Activated naive CD8-positive, alpha-beta T cell (primary cell): Measurements from ENCODE around the gene CASKIN1.
"Not testable (repeated sequence)": the region's sequence is repeated elsewhere in the genome, so short reads cannot be mapped to it uniquely, and the experiment has no call there.

Source experiments
- H3K27ac Mint-ChIP-seq: one replicate; pipeline ENCODE4 v1.8.0; 2021; ENCODE audit warnings: mixed read lengths
- H3K27me3 Mint-ChIP-seq: one replicate; pipeline ENCODE4 v1.8.0; 2021; ENCODE audit warnings: mixed read lengths
- H3K36me3 Mint-ChIP-seq: one replicate; pipeline ENCODE4 v1.8.0; 2021; ENCODE audit warnings: mixed read lengths
- H3K4me1 Mint-ChIP-seq: one replicate; pipeline ENCODE4 v1.8.0; 2021; ENCODE audit warnings: low read depth, mixed read lengths
- H3K4me3 Mint-ChIP-seq: one replicate; pipeline ENCODE4 v1.8.0; 2021; ENCODE audit warnings: mild to moderate bottlenecking, mixed read lengths
- H3K9me3 Mint-ChIP-seq: one replicate; pipeline ENCODE4 v1.8.0; 2021; ENCODE audit warnings: low read depth, mixed read lengths

Gene CASKIN1

DNA sequence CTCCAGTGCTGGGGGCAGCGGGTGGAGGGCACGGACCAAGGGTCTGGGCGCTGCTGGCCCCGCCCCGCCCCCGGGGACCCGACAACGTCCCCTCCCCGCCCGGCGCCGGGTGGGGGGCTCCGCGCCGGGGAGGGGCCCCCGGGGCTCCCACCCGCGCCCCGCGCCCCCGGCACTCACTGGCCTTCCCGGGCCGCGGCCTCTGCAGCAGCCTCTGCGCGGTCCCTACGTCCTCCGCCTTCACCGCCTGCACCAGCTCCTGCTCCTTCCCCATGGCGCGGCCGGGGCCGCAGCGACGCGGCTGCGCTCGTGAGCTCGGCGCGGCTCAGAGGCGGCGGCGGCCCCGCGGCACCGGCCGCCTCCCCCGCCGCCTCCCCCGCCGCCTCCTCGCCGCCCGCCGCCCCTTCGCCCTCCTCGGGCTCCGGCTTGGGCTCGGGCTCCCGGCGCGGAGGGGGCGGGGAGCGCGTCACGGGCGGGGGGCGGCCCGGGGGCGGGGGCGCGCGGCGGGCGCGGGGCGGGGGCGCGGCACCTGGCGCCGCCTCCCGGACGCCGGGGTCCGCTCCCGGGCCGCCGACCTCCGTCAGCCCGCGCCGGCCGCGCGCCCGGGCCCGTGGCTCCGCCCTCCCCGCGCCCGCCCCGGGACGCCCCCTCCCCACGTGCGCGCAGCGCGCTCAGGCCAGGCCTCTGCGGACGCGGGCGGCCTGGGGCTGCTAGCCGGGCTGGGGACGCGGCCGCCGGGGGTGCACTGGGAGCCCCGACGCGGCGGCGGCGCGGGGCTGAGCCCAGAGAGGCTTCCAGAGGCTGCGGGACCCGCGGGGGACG is at the start of gene CASKIN1:
Gene CASKIN1, minus strand, starts transcription at position 444 of the 819 bp plus-strand sequence. Its CDS starts 173 bp downstream, at position 271.
- no peak within 1 kb of the TSS for H3K27ac Mint-ChIP-seq
- H3K27me3 Mint-ChIP-seq, result peaks cover 8% of the 10 kb centered on the region
- H3K4me1 Mint-ChIP-seq, result peaks cover 1% of the 10 kb centered on the region
- no peaks in the 10 kb centered on the region for H3K9me3 Mint-ChIP-seq
- peak within 1 kb of the TSS; percentile 72 for H3K4me3 Mint-ChIP-seq
- no peaks in the 10 kb centered on the region for H3K36me3 Mint-ChIP-seq

DNA sequence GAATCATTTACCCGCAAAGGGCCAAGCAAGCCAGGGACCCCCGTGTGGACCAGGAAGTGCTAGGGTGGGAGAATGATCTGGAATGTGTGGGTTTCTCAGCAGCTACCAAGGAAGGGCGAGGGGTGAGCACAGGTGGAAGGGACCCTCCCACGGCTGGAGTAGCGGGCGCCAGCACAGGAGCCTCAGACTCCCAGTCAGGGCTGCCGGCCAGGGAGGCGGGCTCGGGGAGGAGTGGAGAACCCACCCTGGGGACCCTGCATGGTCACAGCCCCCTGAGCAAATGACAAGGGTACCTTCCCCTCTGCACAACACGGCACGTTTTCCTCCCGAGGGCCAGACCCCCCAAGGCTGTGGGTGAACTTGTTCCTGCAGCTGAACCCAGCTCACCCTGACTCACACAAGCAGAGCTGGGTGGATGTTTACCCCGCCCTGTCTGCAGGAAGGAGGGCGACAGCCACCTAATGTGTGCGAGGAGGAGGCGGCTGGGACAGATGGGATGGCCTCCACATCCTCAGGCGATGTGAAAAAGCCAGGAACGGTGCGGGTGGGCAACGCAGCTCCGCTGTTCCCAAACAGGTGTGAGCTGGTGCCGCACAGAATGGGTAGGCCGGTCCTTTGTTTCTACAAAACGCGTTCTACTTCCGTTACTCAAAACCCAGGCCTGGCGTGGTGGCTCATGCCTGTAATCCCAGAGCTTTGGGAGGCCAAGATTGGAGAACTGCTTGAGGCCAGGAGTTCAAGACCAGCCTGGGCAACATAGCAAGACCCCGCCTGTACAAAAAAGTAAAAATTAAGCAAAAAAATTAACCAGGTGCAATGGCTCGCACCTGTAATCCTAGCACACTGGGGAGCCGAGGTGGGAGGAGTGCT is 48.8 kb upstream of the CASKIN1 start:
- Mint-ChIP-seq H3K27me3 (no peaks in the 10 kb centered on the region), H3K27ac (no peak overlapping the region), H3K9me3 (no peaks in the 10 kb centered on the region), H3K4me1 (no peaks in the 10 kb centered on the region), H3K4me3 (no peak overlapping the region), H3K36me3 (no peaks in the 10 kb centered on the region)

GRCh38 chr16:2244301-2244700 is 47.9 kb upstream of the CASKIN1 start:
- no peaks in the 10 kb centered on the region for H3K4me1 Mint-ChIP-seq

DNA sequence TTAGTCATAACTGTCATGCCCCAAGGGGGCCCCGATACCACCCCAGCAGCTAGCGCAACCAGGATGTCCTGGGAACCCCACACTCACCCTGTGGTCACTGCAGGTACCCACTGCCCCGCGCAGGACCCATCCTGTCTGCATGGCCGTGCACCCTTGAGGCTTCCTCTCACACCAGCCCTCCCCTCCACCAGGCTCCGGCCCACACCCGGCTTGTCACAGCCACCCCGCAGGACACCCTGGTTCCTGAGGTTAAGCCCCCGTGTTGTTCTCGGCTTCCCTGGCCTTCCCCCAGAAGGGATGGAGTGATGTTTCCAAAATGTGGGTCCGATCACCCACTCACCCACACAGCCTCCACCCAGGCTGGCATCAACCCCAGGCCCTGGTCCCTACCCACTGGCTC is 47.4 kb upstream of the CASKIN1 start:
- H3K9me3 Mint-ChIP-seq, result no peaks in the 10 kb centered on the region
- H3K27ac Mint-ChIP-seq, result no peak overlapping the region
- no peaks in the 10 kb centered on the region for H3K4me1 Mint-ChIP-seq
- no peaks in the 10 kb centered on the region for H3K36me3 Mint-ChIP-seq
- no peak overlapping the region for H3K4me3 Mint-ChIP-seq
- no peaks in the 10 kb centered on the region for H3K27me3 Mint-ChIP-seq

More at GRCh38 chr16:2244301-2244700, 47.9 kb upstream of the CASKIN1 start:
- H3K27ac Mint-ChIP-seq, result no peak overlapping the region
- H3K4me3 Mint-ChIP-seq, result no peak overlapping the region
- no peaks in the 10 kb centered on the region for H3K9me3 Mint-ChIP-seq
- no peaks in the 10 kb centered on the region for H3K36me3 Mint-ChIP-seq
- no peaks in the 10 kb centered on the region for H3K27me3 Mint-ChIP-seq

DNA sequence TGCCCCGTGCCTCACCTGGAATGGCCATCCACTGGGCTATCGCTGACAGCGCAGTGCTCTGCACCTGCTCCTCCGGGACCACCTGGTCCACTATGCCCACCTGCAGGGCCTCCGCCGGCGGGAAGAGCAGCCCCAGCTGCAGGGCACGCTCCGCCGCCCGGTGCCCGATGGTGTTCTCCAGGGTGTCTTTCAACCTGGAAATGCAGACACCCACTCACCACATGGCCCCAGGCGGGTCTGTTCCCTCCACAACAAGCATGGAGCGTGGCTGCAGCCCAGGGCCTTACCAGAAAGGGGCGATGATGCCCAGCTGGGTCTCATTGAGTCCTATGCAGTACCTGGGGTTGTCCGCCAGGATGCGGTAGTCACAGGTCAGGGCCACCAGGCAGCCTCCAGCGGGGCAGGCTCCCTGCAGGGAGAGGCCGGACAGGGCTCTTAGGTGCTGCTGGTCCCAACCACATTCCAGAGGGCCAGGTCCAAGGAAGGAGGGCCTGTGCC is 46.7 kb upstream of the CASKIN1 start:
- H3K4me3 Mint-ChIP-seq, result no peak overlapping the region
- no peaks in the 10 kb centered on the region for H3K36me3 Mint-ChIP-seq
- no peaks in the 10 kb centered on the region for H3K27me3 Mint-ChIP-seq
- H3K9me3 Mint-ChIP-seq, result no peaks in the 10 kb centered on the region
- H3K27ac Mint-ChIP-seq, result no peak overlapping the region
- no peaks in the 10 kb centered on the region for H3K4me1 Mint-ChIP-seq

DNA sequence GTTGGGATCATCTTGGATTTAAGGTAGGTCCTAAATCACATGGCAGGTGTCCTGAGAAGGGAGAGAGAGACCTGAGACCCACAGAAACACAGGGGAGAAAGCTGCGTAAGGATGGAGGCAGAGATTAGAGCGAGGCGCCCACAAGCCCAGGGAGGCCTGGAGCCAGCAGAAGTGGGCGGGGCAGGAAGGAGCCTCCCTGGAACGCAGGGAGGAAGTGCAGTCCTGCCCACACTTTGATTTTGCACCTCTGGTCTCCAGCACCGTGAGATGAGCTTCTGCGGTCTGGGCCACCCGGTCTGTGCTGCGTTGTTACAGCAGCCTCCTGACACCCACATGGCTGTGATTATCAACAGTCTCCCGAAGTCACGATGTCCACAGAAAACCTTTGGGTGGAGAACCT is 46.2 kb upstream of the CASKIN1 start:
- Mint-ChIP-seq H3K36me3 (no peaks in the 10 kb centered on the region), H3K4me1 (no peaks in the 10 kb centered on the region), H3K27ac (no peak overlapping the region)

GRCh38 chr16:2240331-2240730 is 43.9 kb upstream of the CASKIN1 start:
- H3K4me3 Mint-ChIP-seq, H3K36me3 Mint-ChIP-seq, H3K27ac Mint-ChIP-seq, H3K9me3 Mint-ChIP-seq, H3K4me1 Mint-ChIP-seq, H3K27me3 Mint-ChIP-seq: not testable (repeated sequence)

More for the DNA sequence above, 46.2 kb upstream of the CASKIN1 start:
- Mint-ChIP-seq H3K9me3 (no peaks in the 10 kb centered on the region), H3K27me3 (no peaks in the 10 kb centered on the region), H3K4me3 (no peak overlapping the region)

DNA sequence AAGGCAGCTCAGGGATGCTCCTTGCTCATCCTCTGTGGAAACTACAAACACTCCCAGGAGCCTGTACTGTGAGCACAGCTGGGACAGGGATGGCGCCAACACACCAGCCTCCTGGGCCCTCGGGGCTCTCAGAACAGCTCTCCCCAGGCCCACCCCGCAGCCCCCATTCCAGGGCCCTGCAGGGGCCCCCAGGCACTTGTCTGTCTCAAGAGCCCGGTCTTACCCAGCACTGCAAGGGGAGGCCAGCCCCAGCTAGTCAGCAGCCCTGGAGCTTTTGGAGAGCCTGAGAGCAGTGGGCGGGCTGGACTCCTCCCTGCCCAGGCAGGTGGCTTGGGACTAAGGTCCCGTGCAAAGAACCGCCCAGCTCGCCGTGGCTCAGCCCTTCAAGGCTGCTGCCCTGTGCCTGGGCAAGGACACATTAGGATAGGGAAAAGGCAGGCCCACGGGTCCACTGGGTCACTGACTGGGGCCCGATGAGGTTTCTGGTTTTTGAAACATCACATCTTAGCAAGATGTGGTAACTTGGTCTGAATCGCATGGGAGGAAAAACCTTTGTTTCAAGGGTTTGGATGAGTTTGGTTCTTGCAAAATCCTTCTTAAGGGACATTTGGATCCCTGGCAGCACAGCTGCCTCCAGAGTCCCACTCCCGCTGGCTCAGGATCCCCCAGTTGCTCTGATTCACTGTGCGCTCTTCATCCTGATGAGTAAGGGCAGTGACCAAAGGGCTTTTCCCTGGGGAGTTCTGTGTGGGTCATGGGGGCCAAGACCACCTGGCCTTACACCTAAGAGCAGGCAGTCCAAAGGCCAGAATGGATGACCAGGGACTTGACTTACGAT is 42.7 kb upstream of the CASKIN1 start:
- no peaks in the 10 kb centered on the region for H3K4me1 Mint-ChIP-seq
- no peak overlapping the region for H3K27ac Mint-ChIP-seq
- no peaks in the 10 kb centered on the region for H3K36me3 Mint-ChIP-seq
- no peak overlapping the region for H3K4me3 Mint-ChIP-seq
- H3K27me3 Mint-ChIP-seq, result no peaks in the 10 kb centered on the region
- no peaks in the 10 kb centered on the region for H3K9me3 Mint-ChIP-seq

DNA sequence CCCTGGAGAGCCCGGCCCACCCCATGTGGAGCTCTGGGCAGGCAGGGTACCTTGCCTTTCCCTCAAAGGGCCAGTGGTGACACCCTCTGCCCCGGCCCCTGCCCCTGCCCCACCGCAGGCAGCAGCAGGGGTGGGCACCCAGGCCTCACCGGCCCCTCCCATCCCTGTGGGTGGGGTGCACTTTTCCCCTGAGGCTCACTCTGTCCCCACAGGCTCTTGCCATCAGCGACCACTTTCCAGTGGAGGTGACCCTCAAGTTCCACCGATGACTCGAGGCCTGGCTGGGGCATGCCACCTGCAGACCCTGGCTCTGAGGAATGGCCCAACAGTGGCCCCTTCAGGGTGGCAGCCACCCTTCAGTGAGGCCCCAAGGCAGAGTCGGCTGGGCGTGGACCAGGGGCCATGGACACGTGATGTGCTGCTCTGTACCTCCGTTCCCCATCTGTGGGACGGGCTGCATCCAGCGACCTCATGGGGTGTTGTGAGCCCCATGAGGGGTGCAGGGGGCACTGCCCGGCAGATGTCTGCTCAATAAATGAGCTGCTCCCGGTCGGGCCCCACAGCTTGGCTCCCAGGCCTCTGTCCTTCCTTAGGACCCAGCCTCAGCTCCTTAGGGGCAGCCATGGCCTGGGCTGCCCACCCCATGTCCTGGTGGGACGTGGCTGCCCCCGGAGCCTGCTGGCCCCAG is 41.9 kb upstream of the CASKIN1 start:
- H3K36me3 Mint-ChIP-seq, result no peaks in the 10 kb centered on the region
- H3K9me3 Mint-ChIP-seq, result no peaks in the 10 kb centered on the region
- no peak overlapping the region for H3K27ac Mint-ChIP-seq
- H3K27me3 Mint-ChIP-seq, result no peaks in the 10 kb centered on the region
- H3K4me1 Mint-ChIP-seq, result no peaks in the 10 kb centered on the region
- no peak overlapping the region for H3K4me3 Mint-ChIP-seq

DNA sequence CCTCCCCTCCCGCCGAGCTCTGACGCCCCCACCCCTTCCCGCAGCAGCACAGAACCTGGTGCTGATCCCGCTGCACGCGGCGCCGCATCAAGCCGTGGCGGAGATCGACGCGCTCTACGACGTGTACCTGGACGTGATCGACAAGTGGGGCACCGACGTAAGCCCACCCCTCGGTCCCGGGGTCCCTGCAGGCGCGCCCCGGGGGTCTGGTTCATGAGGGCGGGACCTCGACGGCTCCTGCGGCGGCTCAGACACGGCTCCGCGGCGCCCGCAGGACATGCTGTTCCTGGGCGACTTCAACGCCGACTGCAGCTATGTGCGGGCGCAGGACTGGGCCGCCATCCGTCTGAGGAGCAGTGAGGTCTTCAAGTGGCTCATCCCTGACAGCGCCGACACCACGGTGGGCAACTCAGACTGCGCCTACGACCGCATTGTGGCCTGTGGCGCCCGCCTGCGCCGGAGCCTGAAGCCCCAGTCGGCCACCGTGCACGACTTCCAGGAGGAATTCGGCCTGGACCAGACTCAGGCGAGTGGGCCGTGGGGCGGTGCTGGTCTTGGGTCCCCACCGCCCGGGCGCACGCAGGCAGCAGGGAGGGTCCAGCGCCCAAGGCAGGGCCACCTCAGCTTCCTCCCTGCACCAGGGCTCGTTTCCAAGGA is 41.2 kb upstream of the CASKIN1 start:
- no peaks in the 10 kb centered on the region for H3K4me1 Mint-ChIP-seq
- no peaks in the 10 kb centered on the region for H3K9me3 Mint-ChIP-seq
- H3K36me3 Mint-ChIP-seq, result no peaks in the 10 kb centered on the region
- no peak overlapping the region for H3K4me3 Mint-ChIP-seq
- H3K27me3 Mint-ChIP-seq, result no peaks in the 10 kb centered on the region
- H3K27ac Mint-ChIP-seq, result no peak overlapping the region

GRCh38 chr16:2237102-2237482 is 40.7 kb upstream of the CASKIN1 start:
- no peak overlapping the region for H3K4me3 Mint-ChIP-seq
- H3K36me3 Mint-ChIP-seq, result no peaks in the 10 kb centered on the region
- no peaks in the 10 kb centered on the region for H3K9me3 Mint-ChIP-seq
- H3K27ac Mint-ChIP-seq, result no peak overlapping the region
- H3K4me1 Mint-ChIP-seq, result no peaks in the 10 kb centered on the region
- H3K27me3 Mint-ChIP-seq, result no peaks in the 10 kb centered on the region

DNA sequence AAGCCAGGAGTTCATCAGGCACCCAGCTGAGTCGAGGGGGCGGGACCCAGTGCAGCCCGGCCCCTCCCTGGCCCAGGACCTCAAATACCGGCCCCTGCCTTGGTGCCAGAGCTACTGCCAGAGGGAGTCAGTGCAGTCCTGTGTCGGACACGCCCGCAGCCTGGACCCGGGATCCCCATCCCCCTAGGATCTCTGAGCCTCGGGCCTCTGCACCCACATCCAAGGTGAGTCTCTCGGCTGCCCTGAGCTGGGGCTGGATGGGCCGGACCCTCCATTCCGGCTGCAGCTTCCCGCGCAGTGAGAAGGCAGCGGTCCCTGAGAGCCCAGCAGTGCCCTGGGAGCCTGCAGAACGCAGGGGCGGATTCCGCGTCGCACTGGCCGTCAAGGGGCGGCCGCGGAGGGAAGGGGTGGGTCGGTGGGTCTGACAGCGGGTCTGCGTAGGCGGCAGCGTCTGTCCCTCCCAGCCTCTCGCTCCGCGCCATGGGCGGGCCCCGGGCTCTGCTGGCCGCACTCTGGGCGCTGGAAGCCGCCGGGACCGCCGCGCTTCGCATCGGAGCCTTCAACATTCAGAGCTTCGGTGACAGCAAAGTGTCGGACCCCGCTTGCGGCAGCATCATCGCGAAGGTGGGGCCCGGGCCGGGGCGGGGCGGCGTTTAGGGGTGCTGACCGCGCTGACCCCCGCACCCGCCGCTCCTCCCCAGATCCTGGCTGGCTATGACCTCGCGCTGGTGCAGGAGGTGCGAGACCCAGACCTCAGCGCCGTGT is 40.1 kb upstream of the CASKIN1 start, which contains the start of gene DNASE1L2:
Gene DNASE1L2, plus strand, starts transcription at position 108 of the 765 bp plus-strand sequence. Its CDS starts 373 bp downstream, at position 481.
- Mint-ChIP-seq H3K9me3 (no peaks in the 10 kb centered on the region), H3K4me1 (no peaks in the 10 kb centered on the region), H3K27me3 (no peaks in the 10 kb centered on the region)

GRCh38 chr16:2235695-2236336 is 39.4 kb upstream of the CASKIN1 start:
- Mint-ChIP-seq H3K4me3 (no peak overlapping the region), H3K27me3 (no peaks in the 10 kb centered on the region), H3K27ac (no peak overlapping the region), H3K4me1 (no peaks in the 10 kb centered on the region), H3K36me3 (no peaks in the 10 kb centered on the region), H3K9me3 (no peaks in the 10 kb centered on the region)

More for the DNA sequence above, 40.1 kb upstream of the CASKIN1 start, which contains the start of gene DNASE1L2:
- Mint-ChIP-seq H3K36me3 (no peaks in the 10 kb centered on the region), H3K27ac (no peak within 1 kb of the TSS), H3K4me3 (no peak within 1 kb of the TSS)
